NB4 (cell line): ENCODE measurements around the gene PPM1N.

Source experiments
- CTCF ChIP-seq: IDR thresholded peaks from one replicate; pipeline ENCODE4 v1.5.1; 2012; ENCODE audit warnings: low read depth, low read length
- MAX ChIP-seq: IDR thresholded peaks from 2 replicates; pipeline ENCODE4 v1.6.1; 2011; ENCODE audit warnings: low read depth, low read length

- TF ChIP-seq CTCF (no peak), MAX (no peak)
Measured at GRCh38 chr19:45503909-45504308, 5.7 kb downstream of the PPM1N start.
